ENCODE measurements around the gene NHERF1.

The NHERF1 gene

DNA sequence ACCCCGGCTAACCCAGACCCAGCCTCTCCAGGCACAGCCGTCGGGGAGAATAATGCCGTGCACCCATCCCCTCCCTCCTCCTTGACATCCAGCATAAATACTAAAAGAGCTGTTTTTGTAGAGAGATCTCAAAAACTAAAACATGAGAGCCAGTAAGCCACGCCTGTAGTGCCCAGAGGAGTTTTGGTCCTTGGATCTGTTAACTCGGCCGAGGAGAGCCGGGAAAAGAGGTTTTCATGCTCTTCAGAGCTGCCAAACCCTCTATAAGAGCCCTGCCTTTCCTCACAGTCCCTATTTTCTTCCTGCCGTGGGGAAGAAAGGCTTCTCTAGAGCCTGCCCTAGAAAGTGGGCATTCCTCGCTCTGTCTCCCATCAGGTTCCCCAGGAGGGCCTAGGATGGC, 57.9 kb downstream of the NHERF1 start:
- no peaks in the 10 kb centered on the region for H3K4me1 ChIP-seq (ENCODE audit: insufficient read depth, poor library complexity, severe bottlenecking)
- H3K4me3 ChIP-seq (ENCODE audit: severe bottlenecking): no peak overlapping the region
- ATAC-seq (ENCODE audit: low read depth) (no peak), DNase-seq (ENCODE audit: low spot score) (no peak)
- TF ChIP-seq, protein P1, sequence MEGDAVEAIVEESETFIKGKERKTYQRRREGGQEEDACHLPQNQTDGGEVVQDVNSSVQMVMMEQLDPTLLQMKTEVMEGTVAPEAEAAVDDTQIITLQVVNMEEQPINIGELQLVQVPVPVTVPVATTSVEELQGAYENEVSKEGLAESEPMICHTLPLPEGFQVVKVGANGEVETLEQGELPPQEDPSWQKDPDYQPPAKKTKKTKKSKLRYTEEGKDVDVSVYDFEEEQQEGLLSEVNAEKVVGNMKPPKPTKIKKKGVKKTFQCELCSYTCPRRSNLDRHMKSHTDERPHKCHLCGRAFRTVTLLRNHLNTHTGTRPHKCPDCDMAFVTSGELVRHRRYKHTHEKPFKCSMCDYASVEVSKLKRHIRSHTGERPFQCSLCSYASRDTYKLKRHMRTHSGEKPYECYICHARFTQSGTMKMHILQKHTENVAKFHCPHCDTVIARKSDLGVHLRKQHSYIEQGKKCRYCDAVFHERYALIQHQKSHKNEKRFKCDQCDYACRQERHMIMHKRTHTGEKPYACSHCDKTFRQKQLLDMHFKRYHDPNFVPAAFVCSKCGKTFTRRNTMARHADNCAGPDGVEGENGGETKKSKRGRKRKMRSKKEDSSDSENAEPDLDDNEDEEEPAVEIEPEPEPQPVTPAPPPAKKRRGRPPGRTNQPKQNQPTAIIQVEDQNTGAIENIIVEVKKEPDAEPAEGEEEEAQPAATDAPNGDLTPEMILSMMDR (IDR thresholded peaks at IDR 0.05; ENCODE audit: poor library complexity, severe bottlenecking): no peak
- H3K36me3 ChIP-seq (ENCODE audit: low read depth): no peaks in the 10 kb centered on the region
- H3K27ac ChIP-seq (ENCODE audit: poor library complexity, severe bottlenecking): no peak overlapping the region
- H3K9me3 ChIP-seq (ENCODE audit: severe bottlenecking): no peaks in the 10 kb centered on the region
- no peaks in the 10 kb centered on the region for H3K27me3 ChIP-seq (ENCODE audit: insufficient read depth, poor library complexity, severe bottlenecking)

DNA sequence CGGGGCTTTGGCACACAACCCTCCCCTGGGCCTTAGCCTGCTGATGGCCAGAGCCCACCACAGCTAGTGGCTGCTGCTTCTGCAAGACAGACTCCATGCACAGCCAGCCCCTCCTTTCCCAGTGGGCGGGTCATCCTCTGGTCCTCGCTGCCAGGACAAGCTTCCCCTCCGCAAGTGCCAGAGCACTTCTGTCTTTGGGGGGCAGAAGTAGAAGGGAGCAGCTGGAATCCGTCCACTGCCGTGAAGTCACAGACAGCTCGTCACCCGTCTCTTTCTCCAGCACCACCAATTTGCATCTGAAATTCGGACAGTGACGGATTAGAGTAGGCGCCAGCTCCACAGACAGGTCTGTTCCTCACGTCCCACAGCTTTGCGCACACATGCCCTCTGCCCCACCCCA, 59.0 kb downstream of the NHERF1 start:
- TF ChIP-seq, protein P1 (IDR thresholded peaks at IDR 0.05; ENCODE audit: poor library complexity, severe bottlenecking): no peak
- ATAC-seq (ENCODE audit: low read depth) (no peak), DNase-seq (ENCODE audit: low spot score) (no peak)
- Histone ChIP-seq H3K27ac (ENCODE audit: poor library complexity, severe bottlenecking) (no peak overlapping the region), H3K4me1 (ENCODE audit: insufficient read depth, poor library complexity, severe bottlenecking) (no peaks in the 10 kb centered on the region), H3K9me3 (ENCODE audit: severe bottlenecking) (no peaks in the 10 kb centered on the region), H3K4me3 (ENCODE audit: severe bottlenecking) (no peak overlapping the region), H3K27me3 (ENCODE audit: insufficient read depth, poor library complexity, severe bottlenecking) (no peaks in the 10 kb centered on the region), H3K36me3 (ENCODE audit: low read depth) (no peaks in the 10 kb centered on the region)

DNA sequence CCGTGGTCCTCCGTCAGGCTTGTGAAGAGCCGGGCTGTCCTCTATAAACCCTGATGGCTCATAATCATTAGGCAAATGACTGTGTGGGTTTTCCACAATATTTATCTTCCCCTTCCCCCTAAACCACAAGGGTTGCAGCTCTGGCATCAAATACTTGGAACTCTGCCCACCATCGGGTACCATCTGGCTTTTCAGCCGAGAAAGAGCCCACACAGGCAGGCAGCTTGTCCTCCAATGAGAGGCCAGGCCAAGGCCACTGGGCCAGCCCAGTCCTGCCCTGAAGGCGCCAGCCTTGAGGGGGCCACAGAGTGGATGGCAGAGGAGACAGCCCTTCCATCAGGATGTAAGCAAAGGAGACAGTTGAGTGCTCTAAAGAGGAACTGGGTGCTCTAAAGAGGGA, 59.5 kb downstream of the NHERF1 start:
- TF ChIP-seq, protein P1 (IDR thresholded peaks at IDR 0.05; ENCODE audit: poor library complexity, severe bottlenecking): no peak
- DNase-seq (ENCODE audit: low spot score) (no peak), ATAC-seq (ENCODE audit: low read depth) (no peak)
- no peaks in the 10 kb centered on the region for H3K4me1 ChIP-seq (ENCODE audit: insufficient read depth, poor library complexity, severe bottlenecking)
- no peaks in the 10 kb centered on the region for H3K9me3 ChIP-seq (ENCODE audit: severe bottlenecking)
- H3K4me3 ChIP-seq (ENCODE audit: severe bottlenecking): no peak overlapping the region
- no peak overlapping the region for H3K27ac ChIP-seq (ENCODE audit: poor library complexity, severe bottlenecking)
- no peaks in the 10 kb centered on the region for H3K36me3 ChIP-seq (ENCODE audit: low read depth)
- no peaks in the 10 kb centered on the region for H3K27me3 ChIP-seq (ENCODE audit: insufficient read depth, poor library complexity, severe bottlenecking)

DNA sequence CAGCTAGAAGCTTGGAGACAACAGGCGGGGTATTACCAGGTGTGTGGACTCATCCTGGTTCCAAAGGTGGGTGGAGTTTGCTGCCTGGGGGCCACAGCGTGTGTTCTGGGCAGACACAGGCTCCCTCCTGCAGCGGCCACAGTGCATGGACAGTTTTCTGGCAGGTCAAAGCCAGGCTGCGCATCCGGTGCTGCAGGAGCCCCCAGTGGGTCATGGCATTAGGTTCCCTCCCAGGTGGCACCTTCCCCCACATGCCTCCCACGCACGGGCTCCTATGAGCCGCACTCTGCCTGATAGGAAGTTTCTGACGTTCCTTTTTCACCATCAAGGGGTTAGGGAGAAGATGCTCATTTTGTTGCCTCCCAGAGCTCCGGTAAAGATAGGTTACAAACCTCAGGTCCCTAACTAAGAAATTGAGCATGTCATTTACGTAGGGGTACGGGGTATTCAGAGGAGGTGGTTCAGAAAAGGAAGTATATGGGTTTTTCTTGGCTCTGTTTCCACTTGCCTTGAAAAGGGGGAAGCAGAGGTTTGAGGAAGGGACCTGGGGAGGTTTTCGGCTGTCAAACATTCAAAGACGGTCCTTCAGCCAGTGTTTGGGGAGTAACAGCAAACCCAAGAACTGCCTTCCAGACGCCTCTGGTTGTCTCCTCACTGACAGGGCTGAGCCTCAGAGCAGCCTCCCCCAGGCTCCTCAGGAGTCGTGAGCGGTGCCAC, 60.4 kb downstream of the NHERF1 start:
- no peak for ATAC-seq (ENCODE audit: low read depth)
- Histone ChIP-seq H3K9me3 (ENCODE audit: severe bottlenecking) (no peaks in the 10 kb centered on the region), H3K27ac (ENCODE audit: poor library complexity, severe bottlenecking) (no peak overlapping the region), H3K4me1 (ENCODE audit: insufficient read depth, poor library complexity, severe bottlenecking) (no peaks in the 10 kb centered on the region), H3K27me3 (ENCODE audit: insufficient read depth, poor library complexity, severe bottlenecking) (no peaks in the 10 kb centered on the region), H3K36me3 (ENCODE audit: low read depth) (no peaks in the 10 kb centered on the region), H3K4me3 (ENCODE audit: severe bottlenecking) (no peak overlapping the region)
- DNase-seq (ENCODE audit: low spot score): no peak
- TF ChIP-seq, protein P1 (IDR thresholded peaks at IDR 0.05; ENCODE audit: poor library complexity, severe bottlenecking): no peak

DNA sequence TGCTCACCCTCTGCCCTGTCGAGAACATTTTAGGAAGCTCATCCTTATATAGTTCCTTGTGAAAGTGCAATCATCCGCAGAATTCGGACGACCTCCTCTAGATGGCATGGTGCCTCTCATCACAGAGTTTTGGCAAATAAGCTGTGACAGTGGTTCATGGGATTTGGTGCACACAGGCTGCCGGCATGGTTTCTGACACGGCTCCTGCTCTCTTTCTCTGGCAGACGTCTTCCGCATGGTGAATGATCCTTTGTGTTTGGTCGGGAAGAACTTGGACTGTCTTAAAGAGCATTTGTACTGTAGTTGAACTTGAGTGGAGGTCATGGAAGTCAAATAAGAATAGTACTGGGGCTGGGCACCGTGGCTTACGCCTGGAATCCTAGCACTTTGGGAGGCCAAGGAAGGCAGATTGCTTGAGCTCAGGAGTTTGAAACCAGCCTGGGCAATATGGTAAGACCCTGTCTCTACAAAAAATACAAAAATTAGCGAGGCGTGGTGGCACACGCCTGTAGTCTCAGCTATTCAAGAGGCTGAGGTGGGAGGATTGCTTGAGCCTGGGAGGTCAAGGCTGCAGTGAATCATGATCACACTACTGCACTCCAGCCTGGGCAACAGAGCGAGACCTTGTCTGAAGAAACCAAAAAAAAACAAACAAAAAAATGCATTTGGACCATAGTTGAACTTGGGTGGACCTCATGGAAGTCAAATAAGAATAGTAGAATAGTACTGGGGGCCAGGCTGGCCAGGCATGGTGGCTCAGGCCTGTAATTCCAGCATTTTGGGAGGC, 62.5 kb downstream of the NHERF1 start:
- no peak overlapping the region for H3K27ac ChIP-seq (ENCODE audit: poor library complexity, severe bottlenecking)
- H3K4me1 ChIP-seq (ENCODE audit: insufficient read depth, poor library complexity, severe bottlenecking): no peaks in the 10 kb centered on the region
- no peaks in the 10 kb centered on the region for H3K9me3 ChIP-seq (ENCODE audit: severe bottlenecking)
- no peak overlapping the region for H3K4me3 ChIP-seq (ENCODE audit: severe bottlenecking)
- ATAC-seq (ENCODE audit: low read depth) (no peak), DNase-seq (ENCODE audit: low spot score) (no peak)
- H3K36me3 ChIP-seq (ENCODE audit: low read depth): no peaks in the 10 kb centered on the region
- TF ChIP-seq, protein P1 (IDR thresholded peaks at IDR 0.05; ENCODE audit: poor library complexity, severe bottlenecking): no peak
- H3K27me3 ChIP-seq (ENCODE audit: insufficient read depth, poor library complexity, severe bottlenecking): no peaks in the 10 kb centered on the region
